ENCODE results near the gene WDR86. TPM values are rescaled to one million over a fixed set of nuclear protein-coding genes. Genes with fewer than 3 reads are reported as not detected.
A peak's percentile ranks its signal among the peaks of the same experiment; 100 is the strongest.

The WDR86 gene
- polyA plus RNA-seq, 2 of the 4 experiments (the other 2 are of a cell fraction), result 0.17 to 0.19 TPM

- no peak overlapping the region for H3K4me2 ChIP-seq
- H3K4me3 ChIP-seq, result no peak overlapping the region
- ChIA-PET POLR2A (no interaction called here), CTCF (interaction anchor here (0.9 to 7.4 kb wide), 5 partner anchors 8 to 324 kb away, joined by 3 to 73 read pairs (median 4); no protein-coding TSS in a partner anchor)
- no peaks in the 10 kb centered on the region for H3K9me3 ChIP-seq
- DNase-seq (ENCODE audit: low read depth in 1 of 2, low spot score in 1 of 2), result no peak
- no peak for FAIRE-seq
- WGBS (ENCODE audit: missing lambda C conversion rate), result 92% methylated on average over 8 of the region's 15 CpGs
- peaks cover 3% of the 10 kb centered on the region; the same call in 1 of the 3 replicates for H3K4me1 ChIP-seq
- no peak for ATAC-seq
- TF ChIP-seq RAD21 (conservative IDR thresholded peaks at IDR 0.05 in 1 of 2, IDR thresholded peaks at IDR 0.05 in 1 of 2) (no peak), GATA3 (IDR thresholded peaks at IDR 0.05; ENCODE audit: borderline replicate concordance) (no peak), MAX (IDR thresholded peaks at IDR 0.05) (no peak), SREBF2 (IDR thresholded peaks at IDR 0.05) (no peak), NR3C1 (IDR thresholded peaks at IDR 0.05) (no peak), HOXB5 (CRISPR knock-in tag; IDR thresholded peaks at IDR 0.05) (no peak), MYC (IDR thresholded peaks at IDR 0.05; ENCODE audit: borderline replicate concordance, low read length) (no peak), MAFK (IDR thresholded peaks at IDR 0.05; ENCODE audit: partially characterized antibody) (no peak), FOSL2 (IDR thresholded peaks at IDR 0.05) (no peak), FOSL2 (CRISPR knock-in tag; IDR thresholded peaks at IDR 0.05) (no peak), CBX8 (IDR thresholded peaks at IDR 0.05) (no peak), HEYL (CRISPR knock-in tag; IDR thresholded peaks at IDR 0.05) (no peak), RARB (CRISPR knock-in tag; IDR thresholded peaks at IDR 0.05) (no peak), HES2 (IDR thresholded peaks at IDR 0.05) (no peak), PHF8 (IDR thresholded peaks at IDR 0.05; ENCODE audit: borderline replicate concordance, low read depth) (no peak), CBX2 (IDR thresholded peaks at IDR 0.05; ENCODE audit: borderline replicate concordance, low read depth) (no peak), PBX3 (IDR thresholded peaks at IDR 0.05) (no peak), CHD2 (IDR thresholded peaks at IDR 0.05; ENCODE audit: low read length, partially characterized antibody) (no peak), POLR2AphosphoS2 (conservative IDR thresholded peaks at IDR 0.05; ENCODE audit: low read length) (no peak), HOXA7 (CRISPR knock-in tag; IDR thresholded peaks at IDR 0.05) (no peak), USF2 (IDR thresholded peaks at IDR 0.05) (no peak)
- H3K27ac ChIP-seq, result 0 out of 6 replicates have a peak overlapping the region, but pooled peaks of 1 of the 2 experiments have one; percentile 38
Observed at GRCh38 chr7:151435971-151436370, 26.1 kb upstream of the WDR86 start.

GRCh38 chr7:151435103-151435916 lies 25.5 kb upstream of the WDR86 start:
- Histone ChIP-seq H3K4me3 (no peak overlapping the region), H3K4me2 (no peak overlapping the region), H3K4me1 (no peaks in the 10 kb centered on the region), H3K27ac (0 out of 6 replicates have a peak overlapping the region, but pooled peaks of 1 of the 2 experiments have one; percentile 24), H3K9me3 (no peaks in the 10 kb centered on the region)
- 77% methylated on average over 14 of the region's 20 CpGs for WGBS (ENCODE audit: missing lambda C conversion rate)
- ATAC-seq (no peak), FAIRE-seq (no peak), DNase-seq (ENCODE audit: low read depth in 1 of 2, low spot score in 1 of 2) (no peak)
- ChIA-PET CTCF (interaction anchor here (1.7 to 7.4 kb wide), 3 partner anchors 9 to 67 kb away, joined by 4 to 73 read pairs (median 10); no protein-coding TSS in a partner anchor), POLR2A (no interaction called here)
- TF ChIP-seq PBX3 (IDR thresholded peaks at IDR 0.05), result no peak
- no peak for TF ChIP-seq KDM5A (IDR thresholded peaks at IDR 0.05)
- TF ChIP-seq HES2 (IDR thresholded peaks at IDR 0.05), result no peak
- no peak for TF ChIP-seq ZSCAN20 (CRISPR knock-in tag; IDR thresholded peaks at IDR 0.05)

Data from A549 (cell line).